Left lobe of liver (tissue), 2 donors: ENCODE results near the gene STARD13. TPM values are rescaled to one million over a fixed set of nuclear protein-coding genes. Genes with fewer than 3 reads are reported as not detected.
A peak's percentile ranks its signal among the peaks of the same experiment; 100 is the strongest.

Experiments used
- ATAC-seq: fragments of 200-7000 bp; cut with Tn5 transposase; one replicate; pipeline ENCODE4 v1.9.1; 2020; ENCODE audit warnings: mild to moderate bottlenecking, moderate library complexity
- DNase-seq: peaks from one replicate; pipeline ENCODE4 v3.0.0-alpha.2; 2020; ENCODE audit warnings: low spot score
- total RNA-seq: library from RNA; stranded (reverse); gene quantifications from one replicate; pipeline ENCODE4 v1.2.1, GENCODE V29; 2021
- donor health status: DM: no; HTN: no; CAD: no; lungs with moderate emphysema.
- donor health status: DM: no; HTN: yes; CAD: no.

The STARD13 gene
- total RNA-seq, 1 donor from 2014 or later: 14.1 TPM

GRCh38 chr13:33158271-33158670, 127.3 kb downstream of the STARD13 start:
- no peak for ATAC-seq

GRCh38 chr13:33154911-33155310, 130.6 kb downstream of the STARD13 start:
- DNase-seq: no peak
- no peak for ATAC-seq

More at GRCh38 chr13:33158271-33158670, 127.3 kb downstream of the STARD13 start:
- DNase-seq: no peak

GRCh38 chr13:33153421-33154404, 131.8 kb downstream of the STARD13 start:
- ATAC-seq (peak; percentile 61), DNase-seq (no peak)

GRCh38 chr13:33152389-33152788, 133.2 kb downstream of the STARD13 start:
- ATAC-seq (no peak), DNase-seq (no peak)

GRCh38 chr13:33150662-33151061, 134.9 kb downstream of the STARD13 start:
- DNase-seq: no peak
- ATAC-seq: no peak

- DNase-seq (no peak), ATAC-seq (no peak)
Observed at GRCh38 chr13:33150126-33150525, 135.4 kb downstream of the STARD13 start.

- ATAC-seq (no peak), DNase-seq (no peak)
Observed at GRCh38 chr13:33147832-33148231, 137.7 kb downstream of the STARD13 start.

GRCh38 chr13:33146843-33147611, 138.5 kb downstream of the STARD13 start:
- ATAC-seq (no peak), DNase-seq (no peak)

- no peak for ATAC-seq
- DNase-seq: no peak
Observed at GRCh38 chr13:33145667-33146066, 139.9 kb downstream of the STARD13 start.

GRCh38 chr13:33144358-33144784, 141.2 kb downstream of the STARD13 start:
- DNase-seq (no peak), ATAC-seq (no peak)

- ATAC-seq (no peak), DNase-seq (no peak)
Observed at GRCh38 chr13:33139780-33140535, 145.6 kb downstream of the STARD13 start.

- ATAC-seq (peak; percentile 67), DNase-seq (peak; percentile 53)
Observed at GRCh38 chr13:33139184-33139583, 146.4 kb downstream of the STARD13 start.

GRCh38 chr13:33138441-33138840, 147.1 kb downstream of the STARD13 start:
- ATAC-seq (no peak), DNase-seq (no peak)

GRCh38 chr13:33137721-33138120, 147.8 kb downstream of the STARD13 start:
- ATAC-seq (no peak), DNase-seq (no peak)

- DNase-seq (no peak), ATAC-seq (no peak)
Observed at GRCh38 chr13:33135097-33135496, 150.5 kb downstream of the STARD13 start.

GRCh38 chr13:33134213-33134612, 151.3 kb downstream of the STARD13 start:
- DNase-seq (no peak), ATAC-seq (no peak)

GRCh38 chr13:33132644-33133440, 152.7 kb downstream of the STARD13 start:
- DNase-seq (no peak), ATAC-seq (no peak)

GRCh38 chr13:33129886-33130285, 155.7 kb downstream of the STARD13 start:
- no peak for DNase-seq
- no peak for ATAC-seq

- DNase-seq (peak; percentile 91), ATAC-seq (peak; percentile 85)
Observed at GRCh38 chr13:33129094-33129832, 156.3 kb downstream of the STARD13 start.
